Neuronal stem cell (in vitro differentiated cells): ENCODE data around the gene CRYGS.

Experiments used
- DNase-seq: peaks from one replicate; pipeline ENCODE4 v3.0.0-alpha.2; 2013; ENCODE audit warnings: low spot score
- H2AFZ ChIP-seq: one replicate; pipeline ENCODE4 v1.6.1; 2013; ENCODE audit warnings: mild to moderate bottlenecking, low read length, inconsistent platforms
- H2AK5ac ChIP-seq: 2 replicates; pipeline ENCODE4 v1.6.1; 2013; ENCODE audit warnings: low read depth, mild to moderate bottlenecking, inconsistent platforms, low read length, moderate library complexity, mixed read lengths
- H2BK120ac ChIP-seq: 2 replicates; pipeline ENCODE4 v1.6.1; 2013; ENCODE audit warnings: low read depth, mild to moderate bottlenecking, inconsistent platforms, low read length, moderate library complexity, mixed read lengths
- H2BK12ac ChIP-seq: one replicate; pipeline ENCODE4 v1.6.1; 2013; ENCODE audit warnings: low read length, inconsistent platforms
- H2BK15ac ChIP-seq: 2 replicates; pipeline ENCODE4 v1.6.1; 2013; ENCODE audit warnings: mild to moderate bottlenecking, low read length, inconsistent platforms, mixed read lengths
- H2BK5ac ChIP-seq: one replicate; pipeline ENCODE4 v1.6.1; 2013; ENCODE audit warnings: inconsistent platforms, mild to moderate bottlenecking, low read length, moderate library complexity
- H3K14ac ChIP-seq: one replicate; pipeline ENCODE4 v1.6.1; 2013; ENCODE audit warnings: low read length, inconsistent platforms
- H3K18ac ChIP-seq: 2 replicates; pipeline ENCODE4 v1.6.1; 2013; ENCODE audit warnings: low read length, inconsistent platforms
- H3K23ac ChIP-seq: 2 replicates; pipeline ENCODE4 v1.6.1; 2013; ENCODE audit warnings: low read depth, mild to moderate bottlenecking, mixed read lengths, low read length, inconsistent platforms; ENCODE audit not compliant: poor library complexity
- H3K27ac ChIP-seq: replicated peaks from 3 replicates; pipeline ENCODE4 v1.5.1; 2013; ENCODE audit warnings: low read length, inconsistent platforms
- H3K27me3 ChIP-seq, 3 experiments: 2 replicates each; pipeline ENCODE4 v1.6.1; 2013; ENCODE audit warnings: low read length in 3 of 3, mild to moderate bottlenecking in 2 of 3, inconsistent platforms in 1 of 3, low read depth in 1 of 3, mixed read lengths in 1 of 3, moderate library complexity in 1 of 3; ENCODE audit not compliant: control insufficient read depth in 3 of 3, insufficient read depth in 3 of 3
- H3K36me3 ChIP-seq, 2 donors: replicated peaks in 1 of 2; 2 replicates each; pipeline ENCODE4 v1.6.1; 2013; ENCODE audit warnings: low read length in 2 of 2; ENCODE audit not compliant: control insufficient read depth in 2 of 2, insufficient read depth in 2 of 2
- H3K4ac ChIP-seq: 2 replicates; pipeline ENCODE4 v1.6.1; 2013; ENCODE audit warnings: inconsistent platforms, mild to moderate bottlenecking, low read length, moderate library complexity
- H3K4me1 ChIP-seq, 2 donors: 1 replicate in 1 of 2; 2 replicates in 1 of 2; pipeline ENCODE4 v1.6.1; 2013; ENCODE audit warnings: low read length in 2 of 2, low read depth in 1 of 2; ENCODE audit not compliant: control insufficient read depth in 2 of 2, insufficient read depth in 1 of 2
- H3K4me2 ChIP-seq: one replicate; pipeline ENCODE4 v1.6.1; 2013; ENCODE audit warnings: mild to moderate bottlenecking, low read length, inconsistent platforms; ENCODE audit not compliant: insufficient read depth, poor library complexity, severe bottlenecking
- H3K4me3 ChIP-seq, 2 donors: 2 replicates each; pipeline ENCODE4 v1.5.1; 2013; ENCODE audit warnings: low read length in 2 of 2, mild to moderate bottlenecking in 2 of 2, inconsistent platforms in 1 of 2, moderate library complexity in 1 of 2
- H3K79me1 ChIP-seq: one replicate; pipeline ENCODE4 v1.6.1; 2013; ENCODE audit warnings: low read depth, mild to moderate bottlenecking, inconsistent platforms, low read length, moderate library complexity
- H3K9ac ChIP-seq: one replicate; pipeline ENCODE4 v1.6.1; 2013; ENCODE audit warnings: mild to moderate bottlenecking, low read depth, low read length, inconsistent platforms; ENCODE audit not compliant: poor library complexity
- H3K9me3 ChIP-seq, 2 donors: replicated peaks in 1 of 2; 2 replicates each; pipeline versions ENCODE3 to v1.6.1; 2013; ENCODE audit warnings: low read length in 2 of 2, mild to moderate bottlenecking in 2 of 2, inconsistent platforms in 1 of 2, low read depth in 1 of 2, mixed read lengths in 1 of 2, moderate library complexity in 1 of 2; ENCODE audit not compliant: control insufficient read depth in 2 of 2, insufficient read depth in 1 of 2
- H4K8ac ChIP-seq: one replicate; pipeline ENCODE4 v1.6.1; 2013; ENCODE audit warnings: low read depth, mild to moderate bottlenecking, inconsistent platforms, low read length, moderate library complexity
- H4K91ac ChIP-seq: one replicate; pipeline ENCODE4 v1.6.1; 2013; ENCODE audit warnings: low read length, low read depth, mild to moderate bottlenecking, inconsistent platforms; ENCODE audit not compliant: poor library complexity
- WGBS, 2 donors: extraction: QIAGEN DNeasy Blood & Tissue Kit; methylation state at CpG; one replicate each; pipeline ENCODE4 v1.1.7; 2013; ENCODE audit warnings: missing lambda C conversion rate in 2 of 2, mixed read lengths in 1 of 2; ENCODE audit not compliant: insufficient read length in 2 of 2, insufficient replicate concordance in 1 of 2; ENCODE audit errors: extremely low coverage in 2 of 2; 5-methylcytosine and 5-hydroxymethylcytosine counted together

The CRYGS gene

GRCh38 chr3:186564586-186564985, 20.4 kb upstream of the CRYGS start:
- no peak overlapping the region for H3K4me3 ChIP-seq

GRCh38 chr3:186552408-186553031, 8.3 kb upstream of the CRYGS start:
- H3K4me1 ChIP-seq: peaks cover 0 to 2% of the 10 kb centered on the region in 2 donors
- no peak overlapping the region for H4K91ac ChIP-seq
- H3K9me3 ChIP-seq: peaks cover 0 to 3% of the 10 kb centered on the region in 2 donors
- no peak overlapping the region for H3K4me2 ChIP-seq
- H2BK120ac ChIP-seq: no peak overlapping the region
- no peak for DNase-seq
- no peak overlapping the region for H3K4me3 ChIP-seq
- H2BK15ac ChIP-seq: no peak overlapping the region
- no peak overlapping the region for H3K18ac ChIP-seq
- H3K14ac ChIP-seq: no peak overlapping the region
- H2BK12ac ChIP-seq: no peak overlapping the region
- no peaks in the 10 kb centered on the region for H3K27me3 ChIP-seq
- H2AK5ac ChIP-seq: no peak overlapping the region
- WGBS, 2 donors: no CpG with 5 or more reads among the region's 5 CpGs
- no peak overlapping the region for H2AFZ ChIP-seq
- no peak overlapping the region for H4K8ac ChIP-seq
- no peak overlapping the region for H3K4ac ChIP-seq
- H3K36me3 ChIP-seq: peaks cover 11 to 86% of the 10 kb centered on the region in 2 donors
- no peak overlapping the region for H3K27ac ChIP-seq
- H3K23ac ChIP-seq: no peak overlapping the region
- no peak overlapping the region for H2BK5ac ChIP-seq
- H3K79me1 ChIP-seq: no peaks in the 10 kb centered on the region
- no peak overlapping the region for H3K9ac ChIP-seq

More at GRCh38 chr3:186564586-186564985, 20.4 kb upstream of the CRYGS start:
- Histone ChIP-seq H3K18ac (no peak overlapping the region), H2BK120ac (no peak overlapping the region), H2BK5ac (no peak overlapping the region), H4K8ac (no peak overlapping the region), H3K23ac (no peak overlapping the region), H3K27ac (no peak overlapping the region), H2BK12ac (no peak overlapping the region), H3K36me3 (peaks cover 0 to 34% of the 10 kb centered on the region in 2 donors), H3K79me1 (no peaks in the 10 kb centered on the region), H3K14ac (no peak overlapping the region), H2AFZ (no peak overlapping the region), H2BK15ac (no peak overlapping the region), H2AK5ac (no peak overlapping the region), H3K4me1 (peaks cover 2 to 4% of the 10 kb centered on the region in 2 donors), H3K27me3 (no peaks in the 10 kb centered on the region), H4K91ac (no peak overlapping the region), H3K4me2 (no peak overlapping the region), H3K9me3 (no peaks in the 10 kb centered on the region), H3K4ac (no peak overlapping the region), H3K9ac (no peak overlapping the region)
- no peak for DNase-seq

GRCh38 chr3:186551387-186551786, 7.2 kb upstream of the CRYGS start:
- Histone ChIP-seq H3K79me1 (no peaks in the 10 kb centered on the region), H3K18ac (no peak overlapping the region), H3K14ac (no peak overlapping the region), H2BK12ac (no peak overlapping the region), H3K4ac (no peak overlapping the region), H2BK120ac (no peak overlapping the region), H3K23ac (no peak overlapping the region), H3K4me3 (no peak overlapping the region), H3K27ac (no peak overlapping the region), H3K4me1 (peaks cover 0 to 2% of the 10 kb centered on the region in 2 donors), H3K9me3 (peaks cover 0 to 3% of the 10 kb centered on the region in 2 donors), H3K4me2 (no peak overlapping the region), H3K36me3 (peaks cover 9 to 80% of the 10 kb centered on the region in 2 donors), H2BK15ac (no peak overlapping the region), H4K8ac (no peak overlapping the region), H2BK5ac (no peak overlapping the region), H2AFZ (no peak overlapping the region), H4K91ac (no peak overlapping the region), H3K9ac (no peak overlapping the region), H2AK5ac (no peak overlapping the region), H3K27me3 (no peaks in the 10 kb centered on the region)
- DNase-seq: no peak
- no CpG with 5 or more reads among the region's 6 CpGs for WGBS, 2 donors

- Histone ChIP-seq H2AFZ (no peak overlapping the region), H3K23ac (no peak overlapping the region), H2BK15ac (no peak overlapping the region), H4K8ac (no peak overlapping the region), H3K36me3 (peaks cover 4 to 78% of the 10 kb centered on the region in 2 donors), H2BK12ac (no peak overlapping the region), H3K79me1 (no peaks in the 10 kb centered on the region), H3K27me3 (no peaks in the 10 kb centered on the region), H3K4ac (no peak overlapping the region), H3K4me1 (peaks cover 0 to 2% of the 10 kb centered on the region in 2 donors), H2BK5ac (no peak overlapping the region), H3K9ac (no peak overlapping the region), H2AK5ac (no peak overlapping the region), H3K27ac (no peak overlapping the region), H3K14ac (no peak overlapping the region), H3K4me2 (no peak overlapping the region), H3K9me3 (peaks cover 0 to 1% of the 10 kb centered on the region in 2 donors), H2BK120ac (no peak overlapping the region), H3K4me3 (no peak overlapping the region), H4K91ac (no peak overlapping the region), H3K18ac (no peak overlapping the region)
- DNase-seq: no peak
- no CpG with 5 or more reads among the region's 3 CpGs for WGBS, 2 donors
Observed at GRCh38 chr3:186549497-186549896, 5.3 kb upstream of the CRYGS start.
